ENCODE measurements around the gene PLXND1.

The PLXND1 gene

GRCh38 chr3:129602309-129602708 is 4.2 kb downstream of the PLXND1 start:
- no peak for DNase-seq (ENCODE audit: low read depth in 3 of 3, low spot score in 1 of 3)

DNA sequence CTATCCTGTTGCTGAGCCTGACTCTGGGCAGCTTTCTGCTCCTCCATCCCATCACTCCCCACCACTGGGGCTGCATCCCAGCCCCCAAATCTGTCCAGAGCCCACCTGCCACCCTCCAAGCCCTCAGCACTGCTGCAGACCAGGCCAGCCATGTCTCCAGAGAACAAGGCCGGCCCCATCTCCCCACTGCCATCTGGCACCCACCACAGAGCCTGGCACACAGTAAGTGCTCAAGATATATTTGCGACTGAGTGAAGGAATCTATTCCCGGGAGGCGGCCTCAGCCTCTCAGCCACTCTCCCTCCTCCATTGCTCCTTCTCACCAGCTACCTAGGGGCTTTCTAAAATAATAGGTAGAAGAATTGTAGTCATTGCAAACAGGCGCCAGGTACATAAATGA is 4.8 kb downstream of the PLXND1 start:
- no peak for DNase-seq (ENCODE audit: low read depth in 3 of 3, low spot score in 1 of 3)

- no peak for DNase-seq (ENCODE audit: low read depth in 3 of 3, low spot score in 1 of 3)
Observed at GRCh38 chr3:129600348-129600747, 6.1 kb downstream of the PLXND1 start.

DNA sequence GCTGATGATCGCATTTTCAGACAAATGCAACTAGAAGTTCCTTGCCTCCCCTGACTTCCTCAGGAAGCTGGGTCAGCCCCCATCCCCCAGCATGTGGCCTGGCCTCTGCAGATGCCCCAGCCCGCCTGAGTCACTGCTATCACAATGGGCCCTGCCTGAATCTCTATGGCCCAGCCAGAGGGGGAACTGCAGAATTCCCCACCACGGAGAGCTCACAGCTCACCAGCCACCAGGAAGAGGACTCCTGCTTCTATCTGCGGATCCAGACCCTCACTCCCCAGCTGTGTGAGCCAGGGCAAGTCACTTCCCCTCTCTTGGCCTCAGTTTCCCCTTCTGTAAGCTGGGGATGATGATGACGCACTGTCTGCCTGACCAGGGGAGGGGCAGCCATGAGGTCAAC is 6.9 kb downstream of the PLXND1 start:
- no peak for DNase-seq (ENCODE audit: low read depth in 3 of 3, low spot score in 1 of 3)

- DNase-seq (ENCODE audit: low read depth in 3 of 3, low spot score in 1 of 3): no peak
Observed at GRCh38 chr3:129599073-129599472, 7.4 kb downstream of the PLXND1 start.

GRCh38 chr3:129598484-129598883 is 8.0 kb downstream of the PLXND1 start:
- no peak for DNase-seq (ENCODE audit: low read depth in 3 of 3, low spot score in 1 of 3)

GRCh38 chr3:129598000-129598381 is 8.5 kb downstream of the PLXND1 start:
- no peak for DNase-seq (ENCODE audit: low read depth in 3 of 3, low spot score in 1 of 3)

DNA sequence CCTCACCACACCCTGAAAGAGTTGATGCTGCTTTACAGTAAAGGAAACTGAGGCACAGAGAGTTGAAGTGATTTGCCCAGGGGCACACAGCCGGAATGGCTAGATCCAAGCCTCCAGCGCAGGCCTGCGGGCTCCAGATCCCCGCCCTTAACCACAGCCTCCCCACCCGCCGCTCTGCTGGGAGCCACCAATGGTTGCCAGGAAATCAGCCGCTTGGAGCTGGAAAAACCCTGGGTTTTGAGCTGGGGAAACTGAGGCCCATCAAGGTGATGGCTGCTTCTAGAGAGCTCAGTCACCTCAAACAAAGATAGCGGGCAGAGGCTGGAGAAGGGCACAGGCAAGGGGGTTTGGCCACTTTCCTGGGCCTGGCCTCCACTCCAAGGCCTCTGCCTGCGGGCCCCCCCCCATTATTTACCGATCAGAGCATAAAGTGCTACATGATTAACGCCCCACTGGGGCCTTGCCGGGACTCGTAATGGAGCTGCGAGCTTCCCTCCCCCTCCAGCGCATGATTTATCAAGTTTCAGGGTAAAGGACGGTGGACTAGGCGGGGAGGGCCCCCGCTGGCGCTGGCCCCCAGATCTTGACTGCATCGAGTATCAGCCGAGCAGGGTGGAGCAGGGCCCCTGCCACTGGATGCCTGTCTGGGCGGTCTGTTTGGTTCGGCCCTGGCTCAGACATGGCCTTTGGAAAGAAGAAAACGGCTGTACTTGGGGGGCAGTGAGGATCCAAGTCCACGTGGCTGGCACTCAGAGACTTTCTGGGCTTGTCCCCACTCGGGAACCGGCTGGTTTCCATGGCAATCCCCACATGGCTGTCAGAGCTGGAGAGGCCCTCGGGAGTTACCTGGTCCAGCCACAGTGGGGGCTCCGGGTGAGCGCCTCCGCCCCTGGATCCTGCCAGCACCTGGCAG is 9.1 kb downstream of the PLXND1 start:
- no peak for DNase-seq (ENCODE audit: low read depth in 3 of 3, low spot score in 1 of 3)

- no peak for DNase-seq (ENCODE audit: low read depth in 3 of 3, low spot score in 1 of 3)
Observed at GRCh38 chr3:129596194-129597086, 10.0 kb downstream of the PLXND1 start.

DNA sequence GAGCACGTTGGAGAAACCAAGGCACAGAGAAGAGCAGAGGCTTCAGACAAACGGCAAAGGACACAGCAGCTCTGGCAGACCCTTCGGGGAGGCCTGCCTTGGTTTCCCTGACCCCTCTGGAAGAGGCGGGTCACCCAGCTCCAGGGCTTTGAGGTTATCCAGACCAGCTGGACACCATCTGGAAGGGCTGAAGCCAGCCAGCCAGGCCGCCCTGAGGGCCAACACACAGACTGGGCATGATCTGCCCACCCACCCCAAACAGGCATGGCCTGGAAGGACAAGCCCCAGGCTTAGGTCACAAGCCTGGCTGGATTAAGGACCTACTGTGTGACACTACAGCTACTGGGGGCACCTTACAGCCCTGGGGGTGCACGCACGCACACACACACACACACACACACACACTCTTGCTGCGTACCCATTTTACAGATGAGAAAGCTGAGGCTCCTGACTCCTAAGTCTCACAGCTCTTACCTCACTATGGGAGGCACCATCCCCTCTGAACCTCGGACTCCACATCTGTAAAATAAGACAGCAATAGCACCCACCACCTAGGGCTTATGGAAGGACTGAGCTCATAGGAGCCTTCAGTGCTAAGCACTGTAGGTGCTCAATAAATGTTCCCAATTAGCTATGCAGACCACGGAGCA is 10.8 kb downstream of the PLXND1 start:
- DNase-seq (ENCODE audit: low read depth in 3 of 3, low spot score in 1 of 3): no peak

DNA sequence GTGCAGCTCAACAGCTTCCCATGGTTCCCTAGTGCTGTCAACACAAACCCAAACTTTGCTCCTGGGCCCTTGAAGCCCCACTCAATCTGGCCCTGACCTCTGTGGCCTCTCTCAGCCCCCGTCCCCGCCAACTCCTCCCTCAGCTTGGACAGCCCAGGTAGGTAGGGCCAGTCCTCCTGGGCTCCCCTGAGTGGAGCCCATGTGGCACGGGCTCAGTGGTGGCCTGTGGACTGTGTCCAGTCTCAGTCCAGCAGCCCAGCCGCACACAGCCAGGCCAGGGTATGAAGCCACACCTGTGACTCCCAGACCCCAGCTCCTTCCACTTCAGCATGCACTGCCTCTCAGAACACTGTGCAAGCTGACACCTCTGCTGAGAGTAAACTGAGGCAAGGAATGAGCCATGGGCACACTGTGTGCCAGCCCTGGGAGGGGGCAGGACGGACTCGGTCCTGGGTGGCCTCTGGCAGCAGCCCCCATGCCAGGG is 11.5 kb downstream of the PLXND1 start:
- DNase-seq (ENCODE audit: low read depth in 3 of 3, low spot score in 1 of 3): no peak

DNA sequence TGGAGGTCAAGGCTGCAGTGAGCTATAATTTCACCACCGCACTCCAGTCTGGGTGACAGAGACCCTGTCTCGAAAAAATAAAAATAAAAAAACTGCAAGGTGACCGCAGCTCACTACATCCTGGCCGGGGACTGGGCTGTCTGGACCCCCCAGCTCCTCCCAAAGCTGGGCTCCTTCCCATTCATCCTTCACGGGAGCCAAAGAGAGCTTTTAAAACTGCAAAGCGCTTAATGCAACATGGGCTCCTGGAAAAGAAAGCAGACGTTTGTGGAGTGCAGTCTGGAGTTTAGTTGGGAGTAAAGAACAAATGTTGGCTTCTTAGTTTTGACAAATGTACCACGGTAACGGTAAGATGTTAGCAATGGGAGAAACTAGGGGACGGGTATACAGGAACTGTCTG is 12.1 kb downstream of the PLXND1 start:
- no peak for DNase-seq (ENCODE audit: low read depth in 3 of 3, low spot score in 1 of 3)

GRCh38 chr3:129593595-129594339 is 12.7 kb downstream of the PLXND1 start:
- no peak for DNase-seq (ENCODE audit: low read depth in 3 of 3, low spot score in 1 of 3)

- no peak for DNase-seq (ENCODE audit: low read depth in 3 of 3, low spot score in 1 of 3)
Observed at GRCh38 chr3:129593230-129593594, 13.3 kb downstream of the PLXND1 start.

DNA sequence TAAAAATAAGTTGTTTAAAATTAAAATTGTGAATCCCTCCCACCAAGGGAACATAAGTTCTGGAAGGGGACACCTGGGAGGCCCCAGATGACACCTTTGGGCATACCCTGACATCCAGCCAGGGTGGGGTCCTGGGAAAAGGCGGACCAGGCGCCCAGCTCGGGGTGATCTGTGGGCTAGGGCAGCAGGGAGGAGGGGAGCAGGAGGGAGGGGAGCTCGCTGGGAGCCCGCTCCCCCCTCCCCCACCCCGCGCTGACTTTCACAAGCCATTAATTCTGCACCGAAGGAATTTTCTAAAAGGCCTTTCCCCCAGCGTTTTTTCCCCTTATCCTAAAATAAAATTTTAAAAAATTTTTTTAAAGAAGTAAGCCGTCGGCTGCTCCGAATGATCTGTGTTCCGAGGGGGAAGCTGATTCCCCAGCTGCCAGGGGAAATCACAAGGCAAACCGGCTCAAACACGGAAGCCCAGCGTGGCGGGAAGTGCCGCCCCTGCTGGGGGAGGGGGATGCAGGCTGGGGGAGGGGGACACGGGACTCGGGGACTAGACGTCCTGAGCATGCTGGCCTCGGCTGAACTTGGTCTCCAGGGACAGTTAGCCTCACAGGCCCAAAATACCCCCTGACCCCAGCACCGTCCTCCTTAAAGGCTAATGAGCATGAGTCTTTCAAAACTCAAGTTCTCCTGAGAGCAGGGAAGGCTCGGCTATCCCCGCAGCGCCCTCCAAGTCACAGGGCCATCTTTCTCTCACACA is 13.9 kb downstream of the PLXND1 start:
- no peak for DNase-seq (ENCODE audit: low read depth in 3 of 3, low spot score in 1 of 3)

DNA sequence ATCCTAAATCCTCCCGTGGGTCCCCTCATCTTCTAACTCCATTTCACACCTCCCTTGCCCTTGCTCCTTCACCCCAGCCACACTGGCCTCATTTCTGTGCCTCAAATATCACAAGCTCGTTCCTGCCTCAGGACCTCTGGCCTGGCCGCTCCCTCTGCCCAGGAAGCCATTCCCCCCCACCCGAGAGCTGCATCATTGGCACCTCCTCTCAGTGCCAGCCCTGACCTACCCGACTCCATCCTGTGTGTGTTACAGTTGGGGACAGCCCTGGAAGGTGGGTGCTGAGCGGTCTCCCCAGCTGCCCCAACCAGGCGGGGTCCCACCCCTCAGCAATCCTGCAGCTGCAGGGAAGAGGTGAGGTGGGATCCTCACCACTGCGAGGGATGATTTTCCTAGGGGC is 14.5 kb downstream of the PLXND1 start:
- DNase-seq (ENCODE audit: low read depth in 3 of 3, low spot score in 1 of 3): no peak

GRCh38 chr3:129590215-129590614 is 16.3 kb downstream of the PLXND1 start:
- no peak for DNase-seq (ENCODE audit: low read depth in 3 of 3, low spot score in 1 of 3)

- no peak for DNase-seq (ENCODE audit: low read depth in 3 of 3, low spot score in 1 of 3)
Observed at GRCh38 chr3:129587566-129588210, 18.8 kb downstream of the PLXND1 start.

GRCh38 chr3:129586746-129587430 is 19.6 kb downstream of the PLXND1 start:
- no peak for DNase-seq (ENCODE audit: low read depth in 3 of 3, low spot score in 1 of 3)
